GM19463 (cell line): ENCODE measurements around the gene MTG2.

ENCODE experiments used
- ATAC-seq: cut with Tn5 transposase; IDR thresholded peaks from one replicate; pipeline ENCODE4 v1.9.1; 2021; ENCODE audit warnings: mild to moderate bottlenecking, moderate library complexity; ENCODE audit not compliant: unreplicated experiment

Gene MTG2

DNA sequence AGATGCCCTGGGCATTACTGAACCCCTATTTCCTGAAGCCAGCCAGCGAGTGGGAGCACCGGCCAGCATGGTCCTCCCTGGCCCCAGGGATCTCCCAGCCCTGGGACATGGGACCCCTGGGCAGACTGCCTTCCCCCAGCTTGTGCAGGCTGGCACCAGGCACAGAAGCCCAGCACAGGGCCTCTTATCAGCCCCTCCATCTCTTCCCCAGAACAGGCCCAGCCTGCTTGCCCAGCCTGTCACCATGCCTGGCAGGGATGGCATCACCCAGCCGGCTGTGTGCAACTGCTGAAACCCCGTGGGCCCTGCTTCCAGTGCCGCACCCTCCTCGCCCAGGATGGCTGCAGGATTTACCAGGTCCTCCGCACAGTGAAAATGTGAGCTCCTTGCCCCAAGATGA is 49.4 kb downstream of the MTG2 start:
- no peak for ATAC-seq

DNA sequence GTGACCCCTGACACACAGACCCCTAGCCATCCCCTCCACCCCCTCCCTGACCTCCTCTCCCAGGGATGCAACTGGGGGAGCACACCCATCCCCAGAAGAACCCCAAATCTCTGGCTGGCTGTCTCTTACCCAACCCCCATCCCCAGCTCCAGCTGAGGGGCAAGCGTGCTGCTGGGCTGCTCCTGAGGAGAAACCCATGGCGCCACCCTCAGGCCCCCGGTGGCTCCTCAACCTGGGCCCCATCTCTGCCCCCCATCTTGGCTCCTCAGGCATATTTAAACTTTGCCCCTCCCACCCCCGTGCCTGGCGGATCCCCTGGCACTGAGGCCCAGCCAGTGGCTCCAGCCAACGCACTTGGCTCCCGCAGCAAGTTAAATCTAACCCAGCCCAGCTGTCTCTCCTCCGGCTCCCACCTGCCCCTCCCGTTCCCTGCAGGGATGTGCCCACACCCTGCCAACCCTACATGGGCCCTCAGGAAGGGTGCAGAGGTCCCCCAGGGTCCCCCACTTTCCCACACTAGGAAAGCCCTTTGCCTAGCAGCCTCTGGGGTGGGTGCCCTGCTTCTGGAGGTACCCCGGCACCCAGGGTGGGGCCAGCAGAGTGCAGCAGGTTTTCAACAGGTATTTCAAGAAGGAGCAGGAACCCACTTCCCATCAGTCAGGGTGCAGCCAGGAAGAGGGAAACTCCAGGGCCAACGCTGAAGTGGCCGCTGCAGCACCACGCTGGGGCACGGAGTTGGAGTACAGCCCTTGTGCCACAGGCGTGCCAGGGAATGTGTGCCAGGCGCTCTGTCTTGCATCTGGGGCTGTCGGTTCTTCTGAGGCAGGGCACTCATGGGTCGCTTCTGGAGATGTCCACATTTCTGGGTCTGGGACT is 50.2 kb downstream of the MTG2 start:
- ATAC-seq = no peak

DNA sequence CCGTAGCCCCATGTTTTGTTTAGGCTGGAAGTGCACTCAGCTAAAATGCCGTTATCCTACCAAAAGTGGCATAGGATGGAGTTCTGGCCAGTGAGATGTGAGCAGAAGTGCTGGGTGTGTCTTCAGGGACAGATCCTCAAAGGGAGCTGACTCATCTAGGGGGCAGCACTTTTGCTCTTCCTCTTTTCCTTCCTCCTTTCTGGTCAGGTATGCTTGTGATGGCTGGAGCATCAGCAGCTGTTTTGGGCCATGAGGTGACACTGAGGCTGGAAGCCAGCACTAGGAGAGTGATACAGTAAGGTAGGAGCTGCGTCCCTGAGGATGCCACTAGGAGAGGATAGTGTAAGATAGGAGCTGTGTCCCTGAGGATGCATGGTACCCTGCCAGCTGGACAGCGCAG is 50.9 kb downstream of the MTG2 start:
- ATAC-seq = no peak

DNA sequence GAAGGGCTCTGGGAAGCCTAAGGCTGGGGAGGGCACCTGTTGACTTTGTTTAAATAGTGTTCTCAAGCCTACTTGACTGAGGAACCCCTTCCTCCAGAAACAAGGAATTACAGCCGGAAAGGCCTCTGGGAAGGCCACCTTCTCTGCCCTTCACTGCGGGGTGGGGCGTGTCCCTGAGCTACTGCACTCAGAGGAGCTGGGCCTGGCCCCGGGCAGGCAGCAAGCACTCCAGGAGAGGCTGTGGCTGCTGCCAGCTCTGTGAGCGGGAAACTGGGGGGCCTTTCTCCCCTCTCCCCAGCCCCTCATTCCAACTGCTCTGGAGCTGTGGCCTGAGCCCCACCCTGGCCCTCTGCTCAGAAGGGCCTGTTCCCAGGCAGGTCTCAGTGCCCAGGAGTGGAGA is 51.5 kb downstream of the MTG2 start:
- no peak for ATAC-seq

DNA sequence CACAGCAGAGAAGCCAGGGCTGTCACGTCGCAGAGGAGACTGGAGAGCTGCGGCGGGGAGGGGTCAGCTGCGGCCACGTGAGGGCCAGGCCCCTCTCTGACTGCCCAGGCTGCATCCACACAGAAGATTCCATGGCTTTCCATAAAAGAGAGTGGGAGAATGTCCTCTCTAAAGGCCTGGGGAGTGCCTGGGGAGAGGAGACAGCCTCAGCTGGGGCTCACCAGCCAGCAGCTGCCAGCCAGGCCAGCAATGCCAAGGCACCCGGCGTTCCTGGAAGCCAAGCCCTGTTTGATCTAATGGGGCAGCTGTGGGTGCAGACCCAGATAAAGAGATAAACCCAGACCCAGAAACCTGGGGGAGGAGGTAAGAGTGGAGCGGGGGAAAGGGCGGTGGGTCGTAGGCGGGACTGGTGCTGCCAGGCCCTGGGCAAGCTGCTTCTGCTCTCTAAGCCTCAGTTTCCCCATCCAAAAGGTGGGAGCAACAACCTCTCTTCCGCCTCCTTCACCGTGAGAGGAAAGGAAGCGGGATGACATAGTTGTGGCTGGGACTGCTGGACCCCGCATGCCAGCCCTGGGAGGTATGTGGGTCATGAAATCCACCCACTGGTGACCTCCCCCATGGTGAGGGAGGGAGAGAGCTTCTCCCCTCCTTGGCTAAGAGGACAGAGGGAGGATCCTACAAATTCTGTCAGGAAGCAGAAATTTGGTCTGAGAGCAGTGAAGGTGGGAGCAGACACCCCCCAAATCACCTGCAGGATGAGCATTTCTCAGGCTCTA is 52.4 kb downstream of the MTG2 start:
- ATAC-seq = no peak

DNA sequence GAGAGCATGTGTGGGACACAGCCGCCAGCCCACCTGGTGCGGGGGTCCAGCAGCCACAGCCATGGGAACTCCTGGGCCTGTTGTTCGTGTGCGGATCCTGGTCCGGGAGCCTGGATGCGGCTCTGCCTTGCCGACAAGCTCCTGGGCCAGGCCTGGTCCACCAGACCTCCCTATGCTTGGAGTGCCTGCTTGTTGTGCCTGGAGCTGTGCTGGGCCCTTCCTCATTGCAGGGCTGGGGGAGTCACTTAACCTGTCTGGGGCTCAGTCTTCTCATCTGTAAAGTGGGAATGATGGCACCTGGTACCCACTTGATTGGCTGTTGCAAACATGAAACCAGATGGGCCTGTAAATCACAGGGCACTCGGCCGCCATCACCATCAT is 52.9 kb downstream of the MTG2 start:
- ATAC-seq = no peak

DNA sequence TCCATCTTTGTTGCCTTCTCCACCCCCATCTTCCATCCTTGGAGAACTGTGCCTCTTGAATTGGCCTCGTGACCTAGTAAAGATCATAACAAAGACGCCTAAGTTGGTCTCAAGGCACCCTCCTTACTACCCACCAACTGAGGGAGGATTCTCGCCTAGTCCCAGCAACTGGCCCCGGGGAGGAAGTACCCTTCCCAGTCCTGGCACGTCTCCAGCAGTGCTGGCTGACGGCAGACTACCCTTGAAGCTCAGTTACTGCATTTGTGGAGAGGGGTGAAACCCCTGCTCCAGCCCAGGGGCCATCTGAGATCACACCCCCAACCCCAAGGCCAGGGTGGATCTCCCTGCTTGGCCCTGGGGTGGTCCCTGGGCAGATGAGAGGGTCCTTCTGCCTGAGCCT is 53.4 kb downstream of the MTG2 start:
- ATAC-seq = no peak

DNA sequence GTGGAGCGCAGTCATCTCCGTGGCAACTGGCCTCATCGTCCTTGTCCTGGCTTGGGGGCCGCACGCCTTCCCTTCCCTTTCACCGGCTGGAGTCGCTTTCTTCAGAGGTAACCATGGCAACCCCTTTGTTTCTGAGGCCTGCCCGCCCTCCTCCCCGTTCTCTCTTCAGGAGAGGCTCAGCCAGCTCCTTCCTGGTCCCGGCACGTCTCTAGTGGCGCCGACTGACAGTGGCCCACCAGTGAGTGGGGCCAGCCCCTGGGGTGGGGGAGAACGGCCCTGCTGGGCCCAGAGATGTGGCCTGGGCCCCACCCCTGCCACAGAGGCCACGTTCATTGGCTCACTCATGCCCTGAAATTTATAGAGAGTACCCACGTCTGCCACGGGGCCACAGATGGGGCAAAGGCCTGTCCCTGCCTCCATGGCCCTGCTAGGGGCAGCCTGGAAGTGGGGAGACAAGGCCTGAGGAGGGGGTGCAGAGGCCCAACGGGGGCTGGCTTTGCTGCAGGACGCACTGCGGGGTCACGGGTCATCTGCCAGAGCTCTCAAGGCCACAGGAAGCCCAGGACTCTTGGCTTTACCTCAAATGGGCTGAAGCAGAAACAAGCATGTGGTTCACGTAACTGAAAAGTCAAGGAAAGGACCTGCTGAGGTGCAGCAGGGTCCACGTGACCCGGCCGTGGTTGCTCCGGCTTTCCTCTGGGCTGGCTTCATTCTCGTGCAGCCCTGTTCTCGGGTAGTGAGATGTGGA is 54.1 kb downstream of the MTG2 start:
- ATAC-seq = no peak

DNA sequence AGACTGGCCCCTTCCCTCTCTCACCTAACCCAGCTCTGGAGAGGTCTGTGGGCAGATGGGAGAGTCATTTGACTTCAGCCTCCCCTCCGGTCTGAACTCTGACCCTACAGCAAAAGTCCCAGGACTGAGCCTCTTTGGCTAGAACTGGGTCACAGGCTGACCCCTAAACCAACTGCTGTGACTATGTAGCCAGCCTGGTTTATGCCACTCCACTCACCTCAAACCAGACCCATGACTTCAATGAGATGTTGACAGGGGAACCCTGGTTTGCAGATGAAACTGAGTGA is 54.6 kb downstream of the MTG2 start:
- no peak for ATAC-seq

DNA sequence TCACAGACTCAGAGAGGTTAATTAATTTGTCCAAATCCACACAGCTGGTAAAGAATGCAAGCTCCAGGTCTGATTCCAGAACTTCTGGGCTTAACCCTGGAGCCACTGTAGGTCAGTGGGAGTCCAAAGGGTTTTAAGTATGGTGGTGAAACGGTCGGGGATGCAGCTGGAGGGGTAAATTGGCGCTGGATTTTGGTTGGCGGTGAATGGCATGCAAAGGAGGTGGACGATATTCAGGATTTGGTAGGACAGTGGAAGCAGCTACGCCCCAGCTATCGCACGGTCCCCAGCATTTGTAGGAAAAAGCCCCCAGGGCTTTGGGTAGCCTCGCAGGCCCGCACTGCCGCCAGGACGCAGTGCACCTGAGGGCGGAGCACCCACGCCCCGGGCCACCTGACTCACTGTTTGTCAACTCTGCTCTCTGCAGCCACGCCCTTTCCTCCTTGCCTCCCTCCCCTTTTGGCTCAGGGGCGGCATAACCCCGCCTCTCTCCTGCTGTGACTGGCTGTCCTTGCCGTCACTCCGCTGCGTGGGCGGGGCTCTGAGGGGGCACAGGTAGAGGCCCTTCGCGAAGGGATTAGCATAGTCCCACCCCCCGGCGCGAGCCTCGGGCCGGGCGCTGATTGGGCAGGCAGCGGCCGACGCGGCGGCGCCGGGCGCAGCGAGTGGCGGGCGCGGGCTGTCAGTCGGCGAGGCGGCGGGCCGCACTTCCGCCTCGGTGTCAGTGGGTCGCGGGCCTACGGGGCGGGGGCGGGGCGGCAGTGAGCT is 55.2 kb downstream of the MTG2 start, which contains the start of gene OSBPL2:
Gene OSBPL2 (plus strand): TSS at position 721 of the 768 bp plus-strand sequence. CDS start 17,664 bp downstream, outside the sequence.
- ATAC-seq = peak; percentile 98

DNA sequence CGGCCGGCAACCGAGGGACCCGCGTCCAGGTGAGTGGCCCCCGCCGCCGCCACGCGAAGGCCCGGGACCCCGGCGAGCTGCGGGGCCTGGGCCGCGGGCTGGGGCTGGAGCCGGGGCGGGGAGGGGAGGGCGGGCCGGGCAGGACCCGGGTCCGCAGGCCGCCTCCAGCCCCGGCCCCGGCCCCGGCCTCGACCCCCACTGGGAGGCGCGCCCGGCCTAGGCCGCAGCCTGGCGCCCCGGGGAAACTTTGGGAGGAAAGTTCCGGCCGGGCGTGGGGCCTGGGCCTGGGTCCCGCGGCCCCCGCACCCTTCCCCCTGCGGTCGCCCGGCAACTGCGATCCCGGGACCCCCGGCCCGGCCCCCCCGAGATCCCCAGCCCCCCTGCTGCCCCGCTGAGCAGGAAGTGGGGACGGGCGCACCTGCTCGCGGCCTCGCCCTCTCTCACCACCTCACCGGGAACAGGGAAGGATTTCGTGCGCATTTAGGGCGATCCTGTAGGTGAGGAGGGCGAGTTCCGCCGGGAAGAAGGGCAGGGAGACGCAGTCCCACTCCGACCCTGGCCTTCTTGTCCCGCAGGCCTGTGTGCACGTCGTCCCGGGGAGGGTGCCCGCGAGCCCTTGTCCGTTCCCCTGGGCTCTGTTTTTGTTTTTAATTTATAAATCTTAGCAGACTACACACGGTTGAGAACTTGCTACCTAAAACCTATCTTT is 55.9 kb downstream of the MTG2 start:
- ATAC-seq = no peak

DNA sequence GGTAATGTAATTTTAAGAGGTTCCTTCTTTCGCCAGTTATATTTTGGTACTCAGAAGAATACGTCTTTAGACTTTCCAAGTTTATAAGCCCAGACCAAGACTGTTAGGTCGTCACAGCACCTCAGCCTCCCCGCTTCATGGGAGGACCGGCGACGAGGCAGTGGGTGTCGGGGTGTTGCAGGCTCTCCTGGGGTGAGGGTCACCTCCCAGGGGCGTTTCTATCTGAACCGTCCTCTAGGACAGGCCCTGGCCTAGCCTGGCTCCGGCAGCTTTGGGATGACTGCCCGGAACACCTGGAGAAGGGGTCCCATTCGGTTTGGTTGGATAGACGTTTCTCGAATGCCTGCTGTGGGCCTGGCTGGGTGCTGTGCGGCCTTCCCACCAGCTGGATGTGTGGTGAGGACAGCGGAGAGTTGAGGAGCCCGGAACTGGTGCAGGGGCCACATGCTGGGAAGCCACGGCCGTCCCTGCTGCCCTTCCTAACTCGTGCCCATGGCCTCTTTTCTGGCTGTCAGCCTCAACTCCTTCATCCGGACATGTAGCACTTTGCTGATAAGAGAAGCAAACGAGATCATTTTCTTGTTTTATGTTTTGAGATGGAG is 56.6 kb downstream of the MTG2 start:
- ATAC-seq = no peak

DNA sequence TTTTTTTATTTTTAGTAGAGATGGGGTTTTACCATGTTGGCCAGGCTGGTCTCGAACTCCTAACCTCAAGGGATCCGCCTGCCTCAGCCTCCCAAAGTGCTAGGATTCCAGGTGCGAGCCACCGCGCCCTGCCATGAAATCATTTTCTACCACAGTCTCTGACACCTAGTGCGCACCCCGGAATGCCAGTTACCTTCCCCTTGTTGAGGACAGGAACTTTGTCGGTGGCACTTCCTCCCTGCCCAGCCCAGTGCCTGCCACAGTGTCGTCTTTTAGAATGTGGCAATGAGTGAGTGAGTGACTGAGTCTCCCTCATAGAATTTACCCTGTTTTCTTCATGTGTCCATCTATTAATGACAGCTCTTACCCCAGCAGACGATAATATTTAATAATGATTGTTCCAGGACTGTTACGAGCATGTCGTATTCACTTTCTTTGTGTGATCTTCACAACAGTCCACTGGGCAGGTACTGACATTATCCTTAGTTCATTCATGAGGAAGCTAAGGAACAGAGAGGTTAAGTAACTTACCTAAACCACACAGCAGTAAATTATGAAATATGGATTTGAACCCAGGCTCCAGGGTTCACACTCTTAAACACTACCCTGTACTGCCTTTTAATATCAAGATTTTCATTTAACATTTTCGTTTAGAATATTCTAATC is 57.3 kb downstream of the MTG2 start:
- no peak for ATAC-seq

DNA sequence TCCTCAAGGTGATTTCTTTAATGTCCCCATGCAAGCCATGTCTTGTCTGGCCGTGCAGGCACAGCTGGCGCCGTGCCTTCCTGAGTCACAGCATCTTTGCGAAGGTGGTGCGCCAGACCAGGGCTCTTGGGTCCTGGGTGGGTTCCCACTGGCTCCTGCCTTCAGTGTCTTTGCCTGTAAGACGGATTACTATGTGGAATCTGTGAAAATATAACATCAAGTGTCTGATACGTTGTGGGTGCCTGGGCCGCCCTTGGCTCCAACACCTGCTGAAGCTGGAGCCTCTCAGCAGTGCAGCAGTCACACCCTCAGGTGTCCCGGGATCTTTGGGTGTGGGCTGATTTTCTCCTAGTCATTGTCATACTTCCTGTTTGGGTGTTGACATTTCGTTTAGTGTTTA is 58.7 kb downstream of the MTG2 start:
- no peak for ATAC-seq

DNA sequence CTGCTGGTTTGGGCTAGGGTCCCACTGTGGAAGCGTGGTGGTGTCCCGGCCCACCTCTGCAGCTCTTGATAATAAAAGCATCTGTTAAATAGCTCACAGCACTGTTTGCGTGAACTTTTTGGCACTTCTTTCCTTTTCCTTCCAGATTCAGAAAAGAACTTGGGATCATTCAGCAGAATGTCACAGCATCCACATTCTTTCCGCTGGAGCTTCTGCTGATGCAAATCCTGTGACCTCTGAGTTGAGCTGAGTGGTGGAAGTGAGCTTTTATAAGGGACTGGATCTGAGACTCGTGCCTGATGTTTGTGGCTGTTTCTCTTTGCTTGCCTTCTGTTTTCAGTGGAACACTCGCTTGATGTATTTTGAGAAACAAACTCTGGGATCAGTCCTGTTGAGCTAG is 59.3 kb downstream of the MTG2 start:
- no peak for ATAC-seq

DNA sequence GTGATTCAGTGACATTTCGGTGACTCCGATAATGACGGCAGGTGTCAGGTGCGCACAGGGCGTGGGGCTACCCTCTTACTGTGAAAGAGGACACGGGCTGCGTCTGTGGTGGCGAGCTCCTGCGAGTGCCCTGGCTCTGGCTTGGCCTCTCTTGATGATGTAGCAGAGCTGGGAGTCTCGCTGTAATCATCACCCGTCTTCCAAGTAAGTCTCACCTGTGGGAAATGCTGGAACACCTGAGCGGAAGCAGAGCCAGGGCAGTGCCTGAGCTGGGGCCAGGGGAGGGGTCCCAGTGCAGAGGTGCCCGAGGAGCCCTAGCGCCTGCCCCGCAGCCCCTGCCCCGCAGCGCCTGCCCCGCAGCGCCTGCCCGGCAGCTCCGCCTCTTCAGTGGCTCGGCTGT is 60.3 kb downstream of the MTG2 start:
- no peak for ATAC-seq

DNA sequence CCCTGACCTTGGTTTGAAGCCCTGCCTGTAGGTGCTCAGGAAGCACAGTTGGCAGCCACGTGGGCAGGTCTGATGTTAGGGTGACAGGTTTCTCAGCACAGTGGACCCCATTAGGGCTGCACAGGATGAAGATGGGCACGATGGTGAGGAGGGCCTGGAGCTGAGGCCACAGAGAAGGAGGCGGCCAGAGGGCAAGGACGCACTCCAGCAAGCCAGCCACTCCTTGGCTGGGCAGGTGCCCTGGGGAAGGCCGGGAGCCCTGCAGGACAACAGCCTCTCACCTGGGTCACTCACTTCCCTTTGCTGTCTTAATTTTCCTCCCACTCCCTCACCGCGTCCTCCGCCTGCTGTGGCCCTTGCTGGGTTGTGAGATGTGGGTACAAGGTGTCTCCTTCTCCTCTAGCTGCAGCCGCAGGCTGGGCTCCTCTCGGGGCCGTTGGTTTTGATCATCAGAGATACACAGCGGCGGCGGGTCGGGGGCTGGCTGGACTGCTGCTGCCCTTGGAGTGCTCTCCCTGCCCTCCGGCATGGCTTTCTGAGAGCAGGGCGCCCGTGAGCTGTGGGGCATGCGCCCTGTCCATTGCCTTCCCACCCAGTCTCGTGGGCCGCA is 61.2 kb downstream of the MTG2 start:
- no peak for ATAC-seq

DNA sequence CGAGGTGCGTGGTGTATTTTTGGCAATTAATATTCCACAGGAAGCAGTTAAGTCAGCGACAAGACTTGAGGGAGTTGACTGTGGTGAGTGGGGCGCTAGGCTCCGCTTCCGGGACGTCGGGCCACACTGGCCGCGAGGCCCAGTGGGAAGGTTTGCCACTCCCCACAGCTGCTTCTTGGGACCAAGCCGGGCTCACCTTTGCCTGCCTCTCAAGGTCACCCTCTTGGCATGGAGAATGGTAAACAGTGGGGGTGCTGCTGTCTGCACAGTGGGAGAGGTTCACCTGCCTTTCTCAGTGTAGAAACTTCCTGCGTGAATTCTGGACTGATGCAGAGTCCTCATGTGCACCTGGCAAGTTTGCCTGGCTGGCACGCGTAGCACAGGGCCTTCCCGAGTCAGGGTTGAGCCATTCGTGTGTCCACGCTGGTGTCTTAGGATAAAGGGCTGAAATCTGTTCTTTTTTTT is 61.8 kb downstream of the MTG2 start:
- ATAC-seq = no peak

DNA sequence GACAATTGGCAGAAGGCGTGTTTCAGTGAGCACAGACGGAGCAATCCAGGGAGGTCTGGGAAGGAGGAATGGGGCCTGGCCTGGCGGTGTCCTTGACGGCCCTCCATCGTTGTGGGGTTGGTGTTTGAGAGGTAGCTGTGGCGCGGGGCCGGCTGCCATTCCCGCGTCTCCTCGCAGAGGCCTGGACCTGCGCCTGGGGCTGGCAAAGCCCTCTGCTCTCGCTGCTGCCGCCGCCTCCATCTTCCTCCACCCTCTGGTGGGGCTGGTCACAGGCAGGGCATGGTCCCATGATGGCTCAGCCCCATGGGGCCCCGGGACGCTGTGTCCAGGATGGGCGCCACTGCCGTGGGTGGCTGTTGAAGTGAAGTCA is 63.1 kb downstream of the MTG2 start:
- ATAC-seq = no peak
